A673 (cell line): ENCODE results near the gene PCNT. TPM values are rescaled to one million over a fixed set of nuclear protein-coding genes. Genes with fewer than 3 reads are reported as not detected.

Experiments
- BruUV-seq: library from RNA; stranded (reverse); fragments of 400-500 nt; replicated peaks from 2 replicates; lab custom pipeline; 2021; lab: Mats Ljungman, UMichigan
- CTCF ChIA-PET: fragments of 300-600 bp; sonication (Branson Sonifier 250); formaldehyde crosslinking; loops from one replicate; lab custom pipeline; 2022; ENCODE audit warnings: antibody characterized with exemption; lab: Charles Lee
- POLR2A ChIA-PET: fragments of 300-600 bp; sonication (Branson Sonifier 250); formaldehyde crosslinking; loops from one replicate; lab custom pipeline; 2022; ENCODE audit warnings: antibody characterized with exemption; ENCODE audit not compliant: low non-redundant PET; lab: Charles Lee
- DNase-seq: peaks from one replicate; pipeline ENCODE4 v3.0.0-alpha.2; 2015; ENCODE audit warnings: low spot score
- H3K27ac ChIP-seq: fragments of 200-600 bp; sonication (generic); 2 replicates; pipeline ENCODE4 v1.5.1; 2016; ENCODE audit warnings: mixed run types, low read depth, mild to moderate bottlenecking, mixed read lengths, antibody characterized with exemption, low read length; ENCODE audit not compliant: poor library complexity, severe bottlenecking
- H3K27me3 ChIP-seq: fragments of 200-600 bp; sonication (generic); replicated peaks from 2 replicates; pipeline ENCODE4 v1.6.1; 2017; ENCODE audit warnings: mixed run types, low read depth, mild to moderate bottlenecking, mixed read lengths, antibody characterized with exemption, low read length; ENCODE audit not compliant: insufficient read depth, poor library complexity
- H3K36me3 ChIP-seq: fragments of 200-600 bp; sonication (generic); 2 replicates; pipeline ENCODE4 v1.6.1; 2016; ENCODE audit warnings: mixed run types, mild to moderate bottlenecking, mixed read lengths, antibody characterized with exemption, low read length; ENCODE audit not compliant: insufficient read depth, poor library complexity, severe bottlenecking
- H3K4me1 ChIP-seq: fragments of 200-600 bp; sonication (generic); 2 replicates; pipeline ENCODE4 v1.6.1; 2017; ENCODE audit warnings: mixed run types, mild to moderate bottlenecking, mixed read lengths, antibody characterized with exemption, low read length; ENCODE audit not compliant: insufficient read depth, poor library complexity, severe bottlenecking
- H3K4me3 ChIP-seq: fragments of 200-600 bp; sonication (generic); 2 replicates; pipeline ENCODE4 v1.5.1; 2016; ENCODE audit warnings: low read depth, mixed run types, mild to moderate bottlenecking, mixed read lengths, low read length; ENCODE audit not compliant: poor library complexity, severe bottlenecking
- H3K9me3 ChIP-seq: fragments of 200-600 bp; sonication (generic); 2 replicates; pipeline ENCODE4 v1.6.1; 2016; ENCODE audit warnings: mixed run types, low read depth, mild to moderate bottlenecking, mixed read lengths, antibody characterized with exemption, low read length; ENCODE audit not compliant: poor library complexity, severe bottlenecking
- CTCF ChIP-seq: fragments of 300-800, 200-600 bp; sonication (generic); conservative IDR thresholded peaks from 2 replicates; pipeline ENCODE4 v1.5.1; 2017; ENCODE audit warnings: low read depth, mild to moderate bottlenecking, antibody characterized with exemption, low read length, moderate library complexity, mixed read lengths
- EZH2 ChIP-seq: fragments of 200-600 bp; sonication (generic); IDR thresholded peaks from 2 replicates; pipeline ENCODE4 v1.6.1; 2017; ENCODE audit warnings: borderline replicate concordance, low read depth, mild to moderate bottlenecking, mixed read lengths, antibody characterized with exemption, low read length; ENCODE audit not compliant: poor library complexity, severe bottlenecking
- intact Hi-C: fragments of 100-400 bp; cut with micrococcal nuclease; formaldehyde crosslinking; loops from one replicate; pipeline ENCODE4 v1.10.0; 2022; ENCODE audit not compliant: unreplicated experiment
- total RNA-seq: library from RNA; stranded (reverse); gene quantifications from 2 replicates; pipeline ENCODE4 v1.2.3, GENCODE V29; 2021

The PCNT gene
- total RNA-seq, 1 experiment from 2014 or later: 66.4 TPM

DNA sequence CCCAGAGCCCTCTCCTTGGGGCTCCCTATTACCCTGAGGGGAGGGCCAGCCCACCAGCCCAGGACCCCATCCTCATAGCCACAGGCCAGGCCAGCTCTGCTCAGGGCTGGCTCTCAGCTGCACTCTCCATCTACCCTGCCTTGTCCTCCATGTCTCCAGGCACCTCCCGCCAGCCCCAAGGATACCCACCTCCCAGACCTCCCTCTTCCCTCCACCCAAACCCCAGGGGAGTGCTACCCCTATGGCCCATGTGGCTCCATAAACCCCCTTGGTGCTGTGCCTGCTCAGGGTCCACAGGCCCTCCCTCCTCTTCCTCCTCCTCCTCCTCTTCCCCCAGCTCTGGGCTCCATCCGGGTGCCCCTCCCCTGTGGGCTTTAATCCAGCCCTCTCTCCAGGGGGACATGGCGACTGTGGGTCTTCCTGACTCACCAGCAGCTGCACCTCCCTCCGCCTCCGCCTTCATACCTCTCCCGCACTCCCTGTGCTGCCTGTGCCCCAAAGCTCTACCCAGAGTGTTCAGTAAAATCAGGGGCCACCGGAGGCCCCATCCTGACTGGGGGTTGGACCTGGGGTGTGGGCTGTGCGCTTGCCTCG, 28.7 kb upstream of the PCNT start:
- H3K36me3 ChIP-seq: peaks cover 25% of the 10 kb centered on the region
- intact Hi-C loops: no loop called here
- BruUV-seq: no TSS peak
- H3K9me3 ChIP-seq: no peaks in the 10 kb centered on the region
- H3K4me3 ChIP-seq: no peak overlapping the region
- ChIA-PET CTCF (no interaction called here), POLR2A (no interaction called here)
- TF ChIP-seq CTCF: no peak
- TF ChIP-seq EZH2: no peak
- peaks cover 18% of the 10 kb centered on the region for H3K4me1 ChIP-seq
- no peaks in the 10 kb centered on the region for H3K27me3 ChIP-seq
- peak; percentile 76 for DNase-seq
- peak overlapping the region; percentile 51 for H3K27ac ChIP-seq

GRCh38 chr21:46295996-46296752, 27.8 kb upstream of the PCNT start:
- peak overlapping the region; percentile 51 for H3K27ac ChIP-seq
- no TSS peak for BruUV-seq
- peaks cover 32% of the 10 kb centered on the region for H3K36me3 ChIP-seq
- POLR2A ChIA-PET: no interaction called here
- peaks cover 18% of the 10 kb centered on the region for H3K4me1 ChIP-seq
- TF ChIP-seq CTCF: no peak
- no peak for TF ChIP-seq EZH2
- H3K27me3 ChIP-seq: no peaks in the 10 kb centered on the region
- H3K4me3 ChIP-seq: no peak overlapping the region
- intact Hi-C loops: no loop called here
- H3K9me3 ChIP-seq: no peaks in the 10 kb centered on the region
- CTCF ChIA-PET: no interaction called here
- DNase-seq: peak; percentile 25

- Histone ChIP-seq H3K4me3 (peak overlapping the region; percentile 28), H3K4me1 (peaks cover 18% of the 10 kb centered on the region), H3K36me3 (peaks cover 32% of the 10 kb centered on the region), H3K27me3 (no peaks in the 10 kb centered on the region), H3K9me3 (no peaks in the 10 kb centered on the region), H3K27ac (peak overlapping the region; percentile 48)
- CTCF ChIA-PET: no interaction called here
- no TSS peak for BruUV-seq
- TF ChIP-seq CTCF (no peak), EZH2 (no peak)
- intact Hi-C loops: no loop called here
- POLR2A ChIA-PET: no interaction called here
- peak; percentile 24 for DNase-seq
These were observed 26.4 kb upstream of the PCNT start for GRCh38 chr21:46297338-46298271.
